Breast epithelium (tissue), 3 donors: ENCODE data around the gene FBXW8.

Source experiments
- POLR2AphosphoS5 ChIP-seq, 3 donors: sonication (generic); formaldehyde crosslinking; IDR thresholded peaks; one replicate each; pipeline ENCODE4 v1.6.1; 2017; ENCODE audit warnings: antibody characterized with exemption in 3 of 3
- TF ChIP-seq, protein P1 (sequence below), 3 donors: fragments of 450-650 bp; IDR thresholded peaks; one replicate each; pipeline ENCODE4 v1.5.1; 2016 to 2017; ENCODE audit warnings: antibody characterized with exemption in 3 of 3, mild to moderate bottlenecking in 3 of 3, moderate library complexity in 3 of 3

DNA sequence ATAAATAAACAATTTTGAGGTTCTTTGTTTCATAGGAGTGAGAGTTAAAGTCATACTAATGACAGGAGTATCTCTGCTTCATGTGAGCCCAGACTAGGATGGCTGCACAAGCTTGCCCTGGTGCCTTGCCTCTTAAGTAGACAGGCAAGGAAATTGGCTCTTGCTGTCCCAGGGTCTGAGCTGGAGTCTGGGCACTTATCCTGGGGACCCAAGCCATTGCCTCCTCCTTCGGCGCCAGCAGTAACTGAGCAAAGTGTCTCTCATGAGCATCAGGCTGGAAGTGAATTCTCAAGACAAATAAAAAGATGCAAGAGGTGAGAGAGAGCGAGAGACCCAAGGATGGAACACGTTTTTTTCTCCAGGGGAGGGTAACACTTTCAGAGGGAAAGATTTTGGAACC lies 6.9 kb upstream of the FBXW8 start:
- TF ChIP-seq, protein P1, sequence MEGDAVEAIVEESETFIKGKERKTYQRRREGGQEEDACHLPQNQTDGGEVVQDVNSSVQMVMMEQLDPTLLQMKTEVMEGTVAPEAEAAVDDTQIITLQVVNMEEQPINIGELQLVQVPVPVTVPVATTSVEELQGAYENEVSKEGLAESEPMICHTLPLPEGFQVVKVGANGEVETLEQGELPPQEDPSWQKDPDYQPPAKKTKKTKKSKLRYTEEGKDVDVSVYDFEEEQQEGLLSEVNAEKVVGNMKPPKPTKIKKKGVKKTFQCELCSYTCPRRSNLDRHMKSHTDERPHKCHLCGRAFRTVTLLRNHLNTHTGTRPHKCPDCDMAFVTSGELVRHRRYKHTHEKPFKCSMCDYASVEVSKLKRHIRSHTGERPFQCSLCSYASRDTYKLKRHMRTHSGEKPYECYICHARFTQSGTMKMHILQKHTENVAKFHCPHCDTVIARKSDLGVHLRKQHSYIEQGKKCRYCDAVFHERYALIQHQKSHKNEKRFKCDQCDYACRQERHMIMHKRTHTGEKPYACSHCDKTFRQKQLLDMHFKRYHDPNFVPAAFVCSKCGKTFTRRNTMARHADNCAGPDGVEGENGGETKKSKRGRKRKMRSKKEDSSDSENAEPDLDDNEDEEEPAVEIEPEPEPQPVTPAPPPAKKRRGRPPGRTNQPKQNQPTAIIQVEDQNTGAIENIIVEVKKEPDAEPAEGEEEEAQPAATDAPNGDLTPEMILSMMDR (IDR thresholded peaks at IDR 0.05), result no peak
- no peak for TF ChIP-seq POLR2AphosphoS5 (IDR thresholded peaks at IDR 0.05)
